GM19438 (cell line): ENCODE results near the gene PHF12.

ENCODE experiments used
- ATAC-seq: cut with Tn5 transposase; IDR thresholded peaks from one replicate; pipeline ENCODE4 v1.9.1; 2021; ENCODE audit warnings: low read depth; ENCODE audit not compliant: unreplicated experiment

Gene PHF12

GRCh38 chr17:28977659-28978355, 26.5 kb upstream of the PHF12 start:
- no peak for ATAC-seq

GRCh38 chr17:28975646-28976045, 24.3 kb upstream of the PHF12 start:
- no peak for ATAC-seq

GRCh38 chr17:28975031-28975430, 23.7 kb upstream of the PHF12 start:
- no peak for ATAC-seq

GRCh38 chr17:28974451-28974850, 23.1 kb upstream of the PHF12 start:
- no peak for ATAC-seq

- no peak for ATAC-seq
These were observed 22.1 kb upstream of the PHF12 start for GRCh38 chr17:28973425-28973824.

GRCh38 chr17:28972437-28972836, 21.1 kb upstream of the PHF12 start:
- no peak for ATAC-seq

GRCh38 chr17:28970879-28971278, 19.6 kb upstream of the PHF12 start:
- no peak for ATAC-seq

- no peak for ATAC-seq
These were observed 18.5 kb upstream of the PHF12 start for GRCh38 chr17:28969706-28970393.

GRCh38 chr17:28968914-28969295, 17.6 kb upstream of the PHF12 start:
- no peak for ATAC-seq

- ATAC-seq: no peak
These were observed 17.1 kb upstream of the PHF12 start for GRCh38 chr17:28968231-28968913.

GRCh38 chr17:28967221-28968135, 16.2 kb upstream of the PHF12 start:
- no peak for ATAC-seq

GRCh38 chr17:28963841-28964240, 12.5 kb upstream of the PHF12 start:
- ATAC-seq: no peak

GRCh38 chr17:28963055-28963611, 11.8 kb upstream of the PHF12 start:
- ATAC-seq: no peak

- no peak for ATAC-seq
These were observed 10.1 kb upstream of the PHF12 start for GRCh38 chr17:28961391-28961790.

GRCh38 chr17:28960256-28961061, 9.1 kb upstream of the PHF12 start:
- no peak for ATAC-seq

GRCh38 chr17:28959471-28959871, 8.2 kb upstream of the PHF12 start:
- ATAC-seq: no peak

GRCh38 chr17:28958820-28959455, 7.6 kb upstream of the PHF12 start:
- ATAC-seq: no peak

- no peak for ATAC-seq
These were observed 6.7 kb upstream of the PHF12 start for GRCh38 chr17:28957992-28958355.

- ATAC-seq: no peak
These were observed 6.1 kb upstream of the PHF12 start for GRCh38 chr17:28957277-28957991.
